PFSK-1 (cell line): Measurements from ENCODE around the gene TSPY1. TPM values are rescaled to one million over a fixed set of nuclear protein-coding genes. Genes with fewer than 3 reads are reported as not detected.
"Not testable (repeated sequence)": the region's sequence is repeated elsewhere in the genome, so short reads cannot be mapped to it uniquely, and the experiment has no call there.

Source experiments
- FOXP2 ChIP-seq: optimal IDR thresholded peaks from 2 replicates; pipeline ENCODE3; 2011; ENCODE audit warnings: borderline replicate concordance, control low read depth, inconsistent platforms; ENCODE audit not compliant: insufficient read depth; ENCODE audit errors: extremely low read length, extremely low read depth
- POLR2AphosphoS5 ChIP-seq: IDR thresholded peaks from 2 replicates; pipeline ENCODE4 v1.6.1; 2012; ENCODE audit warnings: low read depth, mild to moderate bottlenecking, control low read depth, low read length, moderate library complexity
- SIN3A ChIP-seq: IDR thresholded peaks from 2 replicates; pipeline ENCODE4 v1.6.1; 2012; ENCODE audit warnings: mild to moderate bottlenecking, low read length, moderate library complexity, borderline replicate concordance; ENCODE audit not compliant: insufficient read depth
- TAF1 ChIP-seq: IDR thresholded peaks from 2 replicates; pipeline ENCODE4 v1.6.1; 2012; ENCODE audit warnings: low read length, control low read depth, borderline replicate concordance; ENCODE audit not compliant: insufficient read depth
- polyA plus RNA-seq: library from polyadenylated mRNA; unstranded; fragments of >200 nt; gene quantifications from one replicate; pipeline ENCODE4 v1.2.1, GENCODE V29; 2012; ENCODE audit warnings: low read depth, missing spikeins; ENCODE audit not compliant: insufficient read length
- TF ChIP-seq, protein P1 (sequence below), 2 experiments: IDR thresholded peaks; 2 replicates each; pipeline versions ENCODE4 v1.6.1 to v1.8.0; 2011 to 2012; ENCODE audit warnings: low read depth in 2 of 2, low read length in 2 of 2, control low read depth in 1 of 2, inconsistent platforms in 1 of 2, mild to moderate bottlenecking in 1 of 2, moderate library complexity in 1 of 2; ENCODE audit not compliant: insufficient read depth in 1 of 2

The TSPY1 gene, protein sequence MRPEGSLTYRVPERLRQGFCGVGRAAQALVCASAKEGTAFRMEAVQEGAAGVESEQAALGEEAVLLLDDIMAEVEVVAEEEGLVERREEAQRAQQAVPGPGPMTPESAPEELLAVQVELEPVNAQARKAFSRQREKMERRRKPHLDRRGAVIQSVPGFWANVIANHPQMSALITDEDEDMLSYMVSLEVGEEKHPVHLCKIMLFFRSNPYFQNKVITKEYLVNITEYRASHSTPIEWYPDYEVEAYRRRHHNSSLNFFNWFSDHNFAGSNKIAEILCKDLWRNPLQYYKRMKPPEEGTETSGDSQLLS
- not detected for polyA plus RNA-seq

DNA sequence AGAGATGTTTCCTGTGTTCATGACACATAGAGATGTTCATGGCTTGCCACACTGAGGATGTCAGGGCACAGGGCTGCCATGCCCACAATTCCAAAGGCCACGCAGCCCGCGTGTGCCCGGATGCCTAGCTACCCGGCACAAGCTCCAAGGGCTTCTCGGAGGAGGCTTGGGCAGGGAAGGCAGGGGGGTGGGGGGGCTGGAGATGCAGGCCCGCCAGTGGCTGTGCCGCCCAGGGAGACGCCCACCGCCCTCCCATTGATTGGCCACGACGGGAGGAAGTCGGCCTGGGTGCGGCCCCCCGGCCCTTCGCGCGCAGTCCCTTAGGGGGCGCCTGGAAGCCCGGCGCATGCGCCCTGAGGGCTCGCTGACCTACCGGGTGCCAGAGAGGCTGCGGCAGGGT, at the start of gene TSPY1:
Gene TSPY1 (plus strand): TSS at position 301 of the 400 bp plus-strand sequence. CDS start 46 bp downstream, at position 347.
- TF ChIP-seq TAF1, FOXP2, POLR2AphosphoS5: not testable (repeated sequence)

DNA sequence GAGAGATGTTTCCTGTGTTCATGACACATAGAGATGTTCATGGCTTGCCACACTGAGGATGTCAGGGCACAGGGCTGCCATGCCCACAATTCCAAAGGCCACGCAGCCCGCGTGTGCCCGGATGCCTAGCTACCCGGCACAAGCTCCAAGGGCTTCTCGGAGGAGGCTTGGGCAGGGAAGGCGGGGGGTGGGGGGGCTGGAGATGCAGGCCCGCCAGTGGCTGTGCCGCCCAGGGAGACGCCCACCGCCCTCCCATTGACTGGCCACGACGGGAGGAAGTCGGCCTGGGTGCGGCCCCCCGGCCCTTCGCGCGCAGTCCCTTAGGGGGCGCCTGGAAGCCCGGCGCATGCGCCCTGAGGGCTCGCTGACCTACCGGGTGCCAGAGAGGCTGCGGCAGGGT, 20.2 kb downstream of the TSPY1 start, which contains the start of gene TSPY9:
Gene TSPY9 (plus strand): TSS at position 301 of the 400 bp plus-strand sequence. CDS start 46 bp downstream, at position 347.
- TF ChIP-seq, protein P1, sequence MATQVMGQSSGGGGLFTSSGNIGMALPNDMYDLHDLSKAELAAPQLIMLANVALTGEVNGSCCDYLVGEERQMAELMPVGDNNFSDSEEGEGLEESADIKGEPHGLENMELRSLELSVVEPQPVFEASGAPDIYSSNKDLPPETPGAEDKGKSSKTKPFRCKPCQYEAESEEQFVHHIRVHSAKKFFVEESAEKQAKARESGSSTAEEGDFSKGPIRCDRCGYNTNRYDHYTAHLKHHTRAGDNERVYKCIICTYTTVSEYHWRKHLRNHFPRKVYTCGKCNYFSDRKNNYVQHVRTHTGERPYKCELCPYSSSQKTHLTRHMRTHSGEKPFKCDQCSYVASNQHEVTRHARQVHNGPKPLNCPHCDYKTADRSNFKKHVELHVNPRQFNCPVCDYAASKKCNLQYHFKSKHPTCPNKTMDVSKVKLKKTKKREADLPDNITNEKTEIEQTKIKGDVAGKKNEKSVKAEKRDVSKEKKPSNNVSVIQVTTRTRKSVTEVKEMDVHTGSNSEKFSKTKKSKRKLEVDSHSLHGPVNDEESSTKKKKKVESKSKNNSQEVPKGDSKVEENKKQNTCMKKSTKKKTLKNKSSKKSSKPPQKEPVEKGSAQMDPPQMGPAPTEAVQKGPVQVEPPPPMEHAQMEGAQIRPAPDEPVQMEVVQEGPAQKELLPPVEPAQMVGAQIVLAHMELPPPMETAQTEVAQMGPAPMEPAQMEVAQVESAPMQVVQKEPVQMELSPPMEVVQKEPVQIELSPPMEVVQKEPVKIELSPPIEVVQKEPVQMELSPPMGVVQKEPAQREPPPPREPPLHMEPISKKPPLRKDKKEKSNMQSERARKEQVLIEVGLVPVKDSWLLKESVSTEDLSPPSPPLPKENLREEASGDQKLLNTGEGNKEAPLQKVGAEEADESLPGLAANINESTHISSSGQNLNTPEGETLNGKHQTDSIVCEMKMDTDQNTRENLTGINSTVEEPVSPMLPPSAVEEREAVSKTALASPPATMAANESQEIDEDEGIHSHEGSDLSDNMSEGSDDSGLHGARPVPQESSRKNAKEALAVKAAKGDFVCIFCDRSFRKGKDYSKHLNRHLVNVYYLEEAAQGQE (IDR thresholded peaks at IDR 0.05; ENCODE audit: insufficient read depth in 1 of 2, low read depth in 2 of 2, low read length in 2 of 2) = not testable (repeated sequence)
- TF ChIP-seq SIN3A, FOXP2: not testable (repeated sequence)
